Measurements from ENCODE around the gene TBL3.

DNA sequence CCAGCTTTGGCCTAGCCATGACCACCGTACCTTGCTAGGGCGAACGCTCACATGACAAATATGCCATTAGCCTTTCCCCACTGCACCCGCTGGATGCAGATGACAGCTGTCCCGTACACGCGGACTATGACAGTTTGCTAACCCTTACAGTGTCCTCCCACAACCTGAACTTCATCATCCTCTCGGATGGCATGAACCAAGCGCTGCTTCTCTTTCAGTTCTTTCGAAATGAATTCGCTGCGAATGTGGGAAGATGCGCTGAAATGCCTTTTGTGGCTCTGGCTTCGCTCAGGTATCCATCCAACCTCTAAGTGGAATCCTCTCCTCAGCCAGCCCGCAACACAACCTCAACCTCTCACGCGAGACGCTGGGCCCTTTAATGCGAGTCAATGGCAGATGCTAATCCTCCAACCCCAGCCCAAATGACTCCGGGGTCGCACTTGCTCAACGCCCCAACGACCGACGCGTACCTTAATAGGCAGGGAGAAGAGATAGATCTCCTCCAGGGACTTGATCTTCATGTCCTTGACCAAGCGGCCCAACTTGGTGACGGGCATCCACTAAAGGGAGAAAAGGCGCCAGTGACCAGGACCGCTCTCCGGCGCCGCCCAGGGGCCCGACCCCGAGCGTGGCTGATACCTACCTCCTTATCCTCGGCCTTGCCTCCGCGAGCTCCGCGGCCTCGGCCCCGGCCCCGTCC, 7.9 kb upstream of the TBL3 start:
- no peak for TF ChIP-seq REST (IDR thresholded peaks at IDR 0.05; ENCODE audit: insufficient read depth in 1 of 2, low read depth in 2 of 2, low read length in 2 of 2)
- TF ChIP-seq POLR2AphosphoS5 (IDR thresholded peaks at IDR 0.05; ENCODE audit: low read depth, low read length) = 0 out of 2 replicates have a peak, but pooled peaks have one; percentile 4
- no peak for TF ChIP-seq TAF1 (IDR thresholded peaks at IDR 0.05; ENCODE audit: borderline replicate concordance, insufficient read depth, low read length)
- no peak for TF ChIP-seq SIN3A (IDR thresholded peaks at IDR 0.05; ENCODE audit: borderline replicate concordance, insufficient read depth, low read length)
